ENCODE data around the gene CYTH1.

- no peak for TF ChIP-seq CTCF (IDR thresholded peaks at IDR 0.05; ENCODE audit: borderline replicate concordance, extremely low read depth, low read length, poor library complexity, severe bottlenecking)
- TF ChIP-seq EZH2 (IDR thresholded peaks at IDR 0.05; ENCODE audit: borderline replicate concordance, low read depth, low read length, severe bottlenecking) = no peak
Observed at GRCh38 chr17:78644931-78645351, 137.1 kb downstream of the CYTH1 start.

All from DND-41 (cell line).